ENCODE results near the gene TTC7B.

The TTC7B gene

GRCh38 chr14:90558041-90558982 is 257.9 kb downstream of the TTC7B start:
- DNase-seq (ENCODE audit: low spot score), result no peak

- no peak for DNase-seq (ENCODE audit: low spot score)
These were observed 258.7 kb downstream of the TTC7B start for GRCh38 chr14:90557516-90557915.

- no peak for DNase-seq (ENCODE audit: low spot score)
These were observed 259.4 kb downstream of the TTC7B start for GRCh38 chr14:90556666-90557450.

GRCh38 chr14:90556012-90556477 is 260.2 kb downstream of the TTC7B start:
- no peak for DNase-seq (ENCODE audit: low spot score)

GRCh38 chr14:90555126-90556011 is 260.9 kb downstream of the TTC7B start:
- DNase-seq (ENCODE audit: low spot score), result no peak

- no peak for DNase-seq (ENCODE audit: low spot score)
These were observed 261.9 kb downstream of the TTC7B start for GRCh38 chr14:90554341-90554740.

GRCh38 chr14:90553921-90554336 is 262.3 kb downstream of the TTC7B start:
- DNase-seq (ENCODE audit: low spot score), result no peak

GRCh38 chr14:90553298-90553920 is 262.8 kb downstream of the TTC7B start:
- no peak for DNase-seq (ENCODE audit: low spot score)

- DNase-seq (ENCODE audit: low spot score), result no peak
These were observed 263.5 kb downstream of the TTC7B start for GRCh38 chr14:90552465-90553297.

- no peak for DNase-seq (ENCODE audit: low spot score)
These were observed 264.3 kb downstream of the TTC7B start for GRCh38 chr14:90551733-90552464.

GRCh38 chr14:90551070-90551704 is 265.0 kb downstream of the TTC7B start:
- DNase-seq (ENCODE audit: low spot score), result peak; percentile 57

- DNase-seq (ENCODE audit: low spot score), result no peak
These were observed 266.2 kb downstream of the TTC7B start for GRCh38 chr14:90549794-90550641.

GRCh38 chr14:90548455-90548854 is 267.8 kb downstream of the TTC7B start:
- no peak for DNase-seq (ENCODE audit: low spot score)

- DNase-seq (ENCODE audit: low spot score), result no peak
These were observed 268.3 kb downstream of the TTC7B start for GRCh38 chr14:90547968-90548367.

- DNase-seq (ENCODE audit: low spot score), result no peak
These were observed 269.0 kb downstream of the TTC7B start for GRCh38 chr14:90547250-90547649.

GRCh38 chr14:90546767-90547166 is 269.5 kb downstream of the TTC7B start:
- no peak for DNase-seq (ENCODE audit: low spot score)

GRCh38 chr14:90545966-90546751 is 270.1 kb downstream of the TTC7B start:
- DNase-seq (ENCODE audit: low spot score), result no peak

Data from AG08396 (cell line).